Measurements from ENCODE around the gene PYCR2. TPM values are rescaled to one million over a fixed set of nuclear protein-coding genes. Genes with fewer than 3 reads are reported as not detected.

The PYCR2 gene
- total and polyA plus RNA-seq, 11 donors = 53.6 to 89.0 (median 65.1) TPM

DNA sequence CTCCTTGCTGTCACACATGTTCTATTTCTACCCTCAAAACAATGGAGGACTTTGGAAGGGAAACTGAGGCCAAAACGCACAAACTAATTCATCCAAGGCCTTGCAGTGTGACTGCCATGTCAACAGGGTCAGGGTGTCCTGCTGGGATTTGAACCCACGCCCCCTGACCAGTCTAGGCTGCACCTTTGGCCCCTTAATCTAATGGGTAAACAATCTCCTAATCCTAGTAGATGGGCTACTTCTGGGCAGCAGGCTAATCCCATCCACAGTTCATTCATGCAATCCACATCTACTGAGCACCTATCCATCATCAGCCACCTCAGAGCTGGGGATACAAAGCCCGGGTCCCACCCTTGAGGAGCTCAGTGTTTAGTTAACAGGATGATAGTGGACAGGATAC is 34.0 kb upstream of the PYCR2 start:
- DNase-seq = no peak
- TF ChIP-seq CTCF (IDR thresholded peaks at IDR 0.05) (no peak), POLR2A (IDR thresholded peaks at IDR 0.05) (no peak)
- intact Hi-C loops (cut with DNase I) = no loop called here
- H3K27ac ChIP-seq = no peak overlapping the region
- H3K4me1 ChIP-seq = peaks cover 0 to 7% (median 0%) of the 10 kb centered on the region in 12 donors
- H3K4me3 ChIP-seq = no peak overlapping the region
- 65 to 74% (median 71%) methylated on average over 3 of the region's 3 CpGs for WGBS, 4 donors
- H3K9me3 ChIP-seq = no peaks in the 10 kb centered on the region
- ATAC-seq = no peak
- H3K27me3 ChIP-seq = no peaks in the 10 kb centered on the region
- H3K36me3 ChIP-seq = no peaks in the 10 kb centered on the region

DNA sequence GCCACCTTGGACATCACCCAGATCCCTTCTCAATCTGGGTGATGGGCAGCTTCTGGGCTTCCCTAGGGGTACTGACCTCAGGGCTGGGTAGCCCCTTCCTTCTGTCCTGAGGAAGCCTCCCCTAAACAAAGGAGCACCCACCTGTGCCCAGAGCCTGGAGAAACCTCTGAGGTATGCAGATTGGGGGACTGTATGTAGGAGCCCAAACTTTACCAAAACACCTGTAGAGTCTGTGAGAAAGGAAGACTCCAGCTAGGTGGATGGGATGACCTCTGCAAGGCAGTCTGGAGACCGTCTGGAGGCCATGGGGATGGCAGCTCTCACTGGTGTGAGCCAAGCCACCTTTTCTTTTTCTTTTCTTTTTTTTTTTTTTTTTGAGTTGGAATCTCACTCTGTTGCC is 30.7 kb upstream of the PYCR2 start:
- no peaks in the 10 kb centered on the region for H3K4me1 ChIP-seq
- TF ChIP-seq CTCF (IDR thresholded peaks at IDR 0.05) (no peak), POLR2A (IDR thresholded peaks at IDR 0.05) (no peak)
- H3K4me3 ChIP-seq = no peak overlapping the region
- 84 to 96% (median 87%) methylated on average over 1 of the region's 1 CpG for WGBS, 4 donors
- ATAC-seq (no peak), DNase-seq (no peak)
- H3K9me3 ChIP-seq = no peaks in the 10 kb centered on the region
- intact Hi-C loops (cut with DNase I) = no loop called here
- peaks cover 0 to 3% (median 0%) of the 10 kb centered on the region in 9 donors for H3K27me3 ChIP-seq
- H3K27ac ChIP-seq = no peak overlapping the region
- H3K36me3 ChIP-seq = no peaks in the 10 kb centered on the region

GRCh38 chr1:225953315-225953714 is 29.3 kb upstream of the PYCR2 start:
- no peaks in the 10 kb centered on the region for H3K4me1 ChIP-seq

GRCh38 chr1:225950905-225951497 is 27.0 kb upstream of the PYCR2 start:
- Histone ChIP-seq H3K27me3 (peaks cover 0 to 3% (median 0%) of the 10 kb centered on the region in 9 donors), H3K9me3 (no peaks in the 10 kb centered on the region), H3K4me3 (no peak overlapping the region), H3K4me1 (no peaks in the 10 kb centered on the region), H3K27ac (no peak overlapping the region), H3K36me3 (no peaks in the 10 kb centered on the region)
- intact Hi-C loops (cut with DNase I) = no loop called here
- TF ChIP-seq CTCF (IDR thresholded peaks at IDR 0.05) = no peak
- no peak for TF ChIP-seq POLR2A (IDR thresholded peaks at IDR 0.05)
- WGBS, 4 donors = 63 to 67% (median 66%) methylated on average over 9 of the region's 9 CpGs
- ATAC-seq (no peak), DNase-seq (no peak)

More at GRCh38 chr1:225953315-225953714, 29.3 kb upstream of the PYCR2 start:
- Histone ChIP-seq H3K36me3 (no peaks in the 10 kb centered on the region), H3K27me3 (peaks cover 0 to 3% (median 0%) of the 10 kb centered on the region in 9 donors), H3K4me3 (no peak overlapping the region), H3K27ac (no peak overlapping the region), H3K9me3 (no peaks in the 10 kb centered on the region)
- DNase-seq (no peak), ATAC-seq (no peak)
- 81 to 89% (median 85%) methylated on average over 4 of the region's 4 CpGs for WGBS, 4 donors
- intact Hi-C loops (cut with DNase I) = no loop called here
- TF ChIP-seq POLR2A (IDR thresholded peaks at IDR 0.05) (no peak), CTCF (IDR thresholded peaks at IDR 0.05) (no peak)

Data from heart left ventricle (tissue), 16 donors.